IMR-90 (cell line): ENCODE data around the gene CASK. TPM values are rescaled to one million over a fixed set of nuclear protein-coding genes. Genes with fewer than 3 reads are reported as not detected.

ENCODE experiments used
- ATAC-seq: fragments of 200-7000 bp; cut with Tn5 transposase; 2 replicates; pipeline ENCODE4 v1.9.1; 2020; ENCODE audit warnings: low read depth, mild to moderate bottlenecking, moderate library complexity
- BruUV-seq: library from RNA; stranded (reverse); fragments of 400-500 nt; replicated peaks from 2 replicates; lab custom pipeline; 2021; lab: Mats Ljungman, UMichigan
- CTCF ChIA-PET: fragments of 300-600 bp; formaldehyde crosslinking; extraction: SDS; loops from one replicate; lab custom pipeline; 2021; ENCODE audit warnings: antibody characterized with exemption; lab: Yijun Ruan, JAX
- POLR2A ChIA-PET: fragments of 300-600 bp; sonication (Branson Sonifier 250); formaldehyde crosslinking; loops from one replicate; lab custom pipeline; 2022; ENCODE audit warnings: antibody characterized with exemption; ENCODE audit not compliant: unreplicated experiment; lab: Charles Lee
- DNase-seq: peaks from one replicate; pipeline ENCODE4 v3.0.0; 2013
- H2AFZ ChIP-seq: replicated peaks from 2 replicates; pipeline ENCODE3; 2013; ENCODE audit warnings: low read length, mild to moderate bottlenecking; ENCODE audit not compliant: poor library complexity
- H2AK5ac ChIP-seq: 2 replicates; pipeline ENCODE4 v1.6.1; 2013; ENCODE audit warnings: low read depth, low read length, inconsistent platforms
- H2AK9ac ChIP-seq: replicated peaks from 2 replicates; pipeline ENCODE3; 2013; ENCODE audit warnings: mild to moderate bottlenecking, low read depth, low read length, moderate library complexity; ENCODE audit not compliant: poor library complexity
- H2BK120ac ChIP-seq: 2 replicates; pipeline ENCODE4 v1.6.1; 2013; ENCODE audit warnings: low read depth, low read length, inconsistent platforms
- H2BK15ac ChIP-seq: 3 replicates; pipeline ENCODE4 v1.6.1; 2013; ENCODE audit warnings: low read depth, low read length, inconsistent platforms
- H2BK20ac ChIP-seq: 2 replicates; pipeline ENCODE4 v1.6.1; 2013; ENCODE audit warnings: low read depth, mild to moderate bottlenecking, inconsistent platforms, low read length, moderate library complexity
- H2BK5ac ChIP-seq: 2 replicates; pipeline ENCODE4 v1.6.1; 2013; ENCODE audit warnings: mild to moderate bottlenecking, low read depth, low read length, inconsistent platforms; ENCODE audit not compliant: poor library complexity, severe bottlenecking
- H3K14ac ChIP-seq: replicated peaks from 2 replicates; pipeline ENCODE4 v1.6.1; 2013; ENCODE audit warnings: low read depth, low read length, inconsistent platforms
- H3K18ac ChIP-seq: 2 replicates; pipeline ENCODE4 v1.6.1; 2013; ENCODE audit warnings: low read depth, low read length, control low read depth
- H3K23ac ChIP-seq: 2 replicates; pipeline ENCODE4 v1.6.1; 2013; ENCODE audit warnings: low read depth, low read length, inconsistent platforms
- H3K27ac ChIP-seq: 2 replicates; pipeline ENCODE4 v1.5.1; 2013; ENCODE audit warnings: mild to moderate bottlenecking, control low read depth, low read length; ENCODE audit not compliant: insufficient read depth
- H3K27me3 ChIP-seq: 2 replicates; pipeline ENCODE4 v1.6.1; 2013; ENCODE audit warnings: low read length; ENCODE audit not compliant: control insufficient read depth, insufficient read depth
- H3K36me3 ChIP-seq: 2 replicates; pipeline ENCODE4 v1.6.1; 2013; ENCODE audit warnings: low read length, mixed read lengths; ENCODE audit not compliant: control insufficient read depth, insufficient read depth
- H3K4ac ChIP-seq: 2 replicates; pipeline ENCODE4 v1.6.1; 2013; ENCODE audit warnings: low read depth, low read length, inconsistent platforms
- H3K4me1 ChIP-seq: 2 replicates; pipeline ENCODE4 v1.6.1; 2013; ENCODE audit warnings: low read length, mixed read lengths; ENCODE audit not compliant: control insufficient read depth, insufficient read depth
- H3K4me2 ChIP-seq: 2 replicates; pipeline ENCODE4 v1.6.1; 2013; ENCODE audit warnings: low read depth, mild to moderate bottlenecking, control low read depth, low read length, moderate library complexity
- H3K4me3 ChIP-seq: 2 replicates; pipeline ENCODE4 v1.5.1; 2013; ENCODE audit warnings: low read depth, mild to moderate bottlenecking, control low read depth, low read length, moderate library complexity; ENCODE audit not compliant: insufficient read depth
- H3K56ac ChIP-seq: 2 replicates; pipeline ENCODE4 v1.6.1; 2013; ENCODE audit warnings: low read length, inconsistent platforms; ENCODE audit not compliant: insufficient read depth; ENCODE audit errors: extremely low read depth
- H3K79me1 ChIP-seq, 2 experiments: 2 replicates each; pipeline ENCODE4 v1.6.1; 2013; ENCODE audit warnings: low read length in 2 of 2, inconsistent platforms in 1 of 2, low read depth in 1 of 2
- H3K9ac ChIP-seq: 2 replicates; pipeline ENCODE4 v1.6.1; 2013; ENCODE audit warnings: low read depth, low read length, control low read depth
- H3K9me1 ChIP-seq: 2 replicates; pipeline ENCODE4 v1.6.1; 2013; ENCODE audit warnings: low read length, inconsistent platforms; ENCODE audit not compliant: insufficient read depth
- H3K9me3 ChIP-seq: 2 replicates; pipeline ENCODE4 v1.6.1; 2013; ENCODE audit warnings: low read length; ENCODE audit not compliant: control insufficient read depth, insufficient read depth
- H4K20me1 ChIP-seq: 2 replicates; pipeline ENCODE4 v1.6.1; 2013; ENCODE audit warnings: low read length, inconsistent platforms; ENCODE audit not compliant: insufficient read depth
- H4K5ac ChIP-seq: 2 replicates; pipeline ENCODE4 v1.6.1; 2013; ENCODE audit warnings: mild to moderate bottlenecking, low read depth, low read length, control low read depth
- H4K8ac ChIP-seq, 2 experiments: 2 replicates each; pipeline ENCODE4 v1.6.1; 2013; ENCODE audit warnings: low read depth in 2 of 2, low read length in 2 of 2, control low read depth in 1 of 2, inconsistent platforms in 1 of 2
- H4K91ac ChIP-seq: 2 replicates; pipeline ENCODE4 v1.6.1; 2013; ENCODE audit warnings: low read depth, low read length, inconsistent platforms; ENCODE audit not compliant: insufficient read depth
- BHLHE40 ChIP-seq: fragments of 150-350 bp; IDR thresholded peaks from 2 replicates; pipeline ENCODE4 v1.6.1; 2016; ENCODE audit warnings: mild to moderate bottlenecking, low read depth, low read length
- CEBPB ChIP-seq: IDR thresholded peaks from 2 replicates; pipeline ENCODE4 v1.6.1; 2012; ENCODE audit warnings: low read depth, low read length, improper control_type of control experiment
- CHD1 ChIP-seq: IDR thresholded peaks from 2 replicates; pipeline ENCODE4 v1.6.1; 2012; ENCODE audit warnings: low read depth, low read length, improper control_type of control experiment
- FOS ChIP-seq: fragments of 150-350 bp; IDR thresholded peaks from 2 replicates; pipeline ENCODE4 v1.6.1; 2016; ENCODE audit warnings: low read depth, low read length
- MAZ ChIP-seq: IDR thresholded peaks from 2 replicates; pipeline ENCODE4 v1.6.1; 2012; ENCODE audit warnings: low read depth, mild to moderate bottlenecking, low read length, improper control_type of control experiment, moderate library complexity, borderline replicate concordance
- MXI1 ChIP-seq: IDR thresholded peaks from 2 replicates; pipeline ENCODE4 v1.6.1; 2012; ENCODE audit warnings: low read depth, mild to moderate bottlenecking, low read length, moderate library complexity, borderline replicate concordance
- NFE2L2 ChIP-seq: fragments of 150-350 bp; IDR thresholded peaks from 2 replicates; pipeline ENCODE4 v1.6.1; 2016; ENCODE audit warnings: low read depth, mild to moderate bottlenecking, low read length
- POLR2A ChIP-seq: IDR thresholded peaks from 2 replicates; pipeline ENCODE4 v1.6.1; 2012; ENCODE audit warnings: mild to moderate bottlenecking, low read depth, low read length
- RAD21 ChIP-seq: IDR thresholded peaks from 2 replicates; pipeline ENCODE4 v1.6.1; 2012; ENCODE audit warnings: low read length, improper control_type of control experiment
- RCOR1 ChIP-seq: IDR thresholded peaks from 2 replicates; pipeline ENCODE4 v1.6.1; 2012; ENCODE audit warnings: mild to moderate bottlenecking, low read length, improper control_type of control experiment; ENCODE audit not compliant: insufficient replicate concordance
- RFX5 ChIP-seq: IDR thresholded peaks from 2 replicates; pipeline ENCODE4 v1.8.0; 2012; ENCODE audit warnings: low read depth, mild to moderate bottlenecking, low read length, moderate library complexity
- SMC3 ChIP-seq: fragments of 150-350 bp; IDR thresholded peaks from 2 replicates; pipeline ENCODE4 v1.6.1; 2016; ENCODE audit warnings: low read depth, mild to moderate bottlenecking, antibody characterized with exemption, low read length, moderate library complexity
- WGBS, 2 experiments: methylation state at CpG; one replicate each; pipeline versions ENCODE4 v1.1.5 to v1.1.7; 2013; ENCODE audit warnings: missing lambda C conversion rate in 2 of 2; ENCODE audit not compliant: insufficient read length in 1 of 2; ENCODE audit errors: extremely low coverage in 2 of 2; 5-methylcytosine and 5-hydroxymethylcytosine counted together
- dilution Hi-C: fragments of 300-500 bp; cut with HindIII; formaldehyde crosslinking; loops from one replicate; pipeline ENCODE4 v1.14.3; 2018; ENCODE audit warnings: low sequenced_read_pairs; ENCODE audit not compliant: unreplicated experiment
- in situ Hi-C: fragments of 300-500 bp; cut with MboI; formaldehyde crosslinking; loops from 3 replicates; pipeline ENCODE4 v1.14.3; 2019; ENCODE audit warnings: low sequenced_read_pairs, inconsistent platforms, mixed read lengths
- intact Hi-C: fragments of 100-400 bp; cut with micrococcal nuclease; formaldehyde crosslinking; loops from 2 replicates; pipeline ENCODE4 v1.10.0; 2022
- polyA plus RNA-seq, 3 experiments: library from polyadenylated mRNA; depleted of rRNA; stranded (reverse); fragments of >200 nt; gene quantifications; 2 replicates each; pipeline ENCODE4 v1.2.3, GENCODE V29; 2012; ENCODE audit warnings: low replicate concordance in 1 of 3
- total RNA-seq: library from RNA; depleted of rRNA; stranded (reverse); fragments of >200 nt; gene quantifications from 2 replicates; pipeline ENCODE4 v1.2.3, GENCODE V29; 2012
- TF ChIP-seq, protein P1 (sequence below): fragments of 150-350 bp; IDR thresholded peaks from 2 replicates; pipeline ENCODE4 v1.6.1; 2017; ENCODE audit warnings: mild to moderate bottlenecking, antibody characterized with exemption, low read length, low read depth
- TF ChIP-seq, protein P2 (sequence below): fragments of 150-350 bp; IDR thresholded peaks from 2 replicates; pipeline ENCODE4 v1.6.1; 2016; ENCODE audit warnings: low read depth, mild to moderate bottlenecking, low read length, moderate library complexity, borderline replicate concordance
- TF ChIP-seq, protein P3 (sequence below): conservative IDR thresholded peaks from 2 replicates; pipeline ENCODE4 v1.5.1; 2012; ENCODE audit warnings: mild to moderate bottlenecking, low read depth, low read length, improper control_type of control experiment

CASK gene
- total and polyA plus RNA-seq, 2 of the 4 experiments (the other 2 are of a cell fraction), result 9.4 to 17.7 TPM

DNA sequence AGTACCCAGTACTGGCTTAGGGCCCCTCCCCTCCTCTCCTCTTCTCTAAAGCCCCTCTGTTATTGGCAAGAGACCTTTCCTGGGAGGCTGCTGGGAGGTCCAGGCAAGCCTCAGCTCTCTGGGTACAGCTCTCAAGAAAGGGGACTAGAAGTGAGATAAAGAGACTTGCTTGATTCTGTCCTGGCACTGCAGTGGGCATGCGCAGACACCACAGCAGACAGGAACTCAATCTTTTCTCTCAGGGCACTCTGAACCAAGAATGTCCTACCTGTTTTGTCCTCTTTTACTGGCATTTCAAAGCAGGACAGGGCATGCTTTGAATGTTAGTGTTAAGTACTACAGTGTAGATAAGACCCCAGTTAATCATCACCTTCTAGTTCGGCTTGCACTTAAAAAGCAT, 401.3 kb downstream of the CASK start:
- dilution Hi-C loops, result no loop called here
- Histone ChIP-seq H3K23ac (no peak overlapping the region), H2AK5ac (no peak overlapping the region), H3K27me3 (peaks cover 12% of the 10 kb centered on the region), H4K5ac (no peak overlapping the region), H2BK20ac (no peak overlapping the region), H4K91ac (no peak overlapping the region), H3K4me2 (no peak overlapping the region), H4K20me1 (no peaks in the 10 kb centered on the region; the same call in 1 of the 2 replicates), H3K18ac (no peak overlapping the region), H4K8ac (no peak overlapping the region), H3K4me3 (no peak overlapping the region), H2BK15ac (no peak overlapping the region), H3K27ac (no peak overlapping the region), H2AK9ac (no peak overlapping the region), H3K4me1 (peaks cover 2% of the 10 kb centered on the region), H3K14ac (no peak overlapping the region), H3K9me1 (peaks cover 5% of the 10 kb centered on the region), H3K9me3 (no peaks in the 10 kb centered on the region), H2AFZ (no peak overlapping the region), H3K56ac (no peak overlapping the region), H3K36me3 (peaks cover 5% of the 10 kb centered on the region), H3K9ac (no peak overlapping the region), H2BK120ac (no peak overlapping the region), H3K4ac (no peak overlapping the region), H2BK5ac (no peak overlapping the region), H3K79me1 (no peaks in the 10 kb centered on the region; a peak in 1 of 4 replicates)
- no peak for TF ChIP-seq CHD1
- no peak for TF ChIP-seq RCOR1
- no peak for TF ChIP-seq MXI1
- no peak for TF ChIP-seq RAD21
- no peak for TF ChIP-seq FOS
- TF ChIP-seq RFX5, result no peak
- TF ChIP-seq BHLHE40, result no peak
- no peak for TF ChIP-seq NFE2L2
- TF ChIP-seq SMC3, result no peak
- no peak for TF ChIP-seq MAZ
- TF ChIP-seq, protein P1, sequence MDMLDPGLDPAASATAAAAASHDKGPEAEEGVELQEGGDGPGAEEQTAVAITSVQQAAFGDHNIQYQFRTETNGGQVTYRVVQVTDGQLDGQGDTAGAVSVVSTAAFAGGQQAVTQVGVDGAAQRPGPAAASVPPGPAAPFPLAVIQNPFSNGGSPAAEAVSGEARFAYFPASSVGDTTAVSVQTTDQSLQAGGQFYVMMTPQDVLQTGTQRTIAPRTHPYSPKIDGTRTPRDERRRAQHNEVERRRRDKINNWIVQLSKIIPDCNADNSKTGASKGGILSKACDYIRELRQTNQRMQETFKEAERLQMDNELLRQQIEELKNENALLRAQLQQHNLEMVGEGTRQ, result no peak
- TF ChIP-seq, protein P2, sequence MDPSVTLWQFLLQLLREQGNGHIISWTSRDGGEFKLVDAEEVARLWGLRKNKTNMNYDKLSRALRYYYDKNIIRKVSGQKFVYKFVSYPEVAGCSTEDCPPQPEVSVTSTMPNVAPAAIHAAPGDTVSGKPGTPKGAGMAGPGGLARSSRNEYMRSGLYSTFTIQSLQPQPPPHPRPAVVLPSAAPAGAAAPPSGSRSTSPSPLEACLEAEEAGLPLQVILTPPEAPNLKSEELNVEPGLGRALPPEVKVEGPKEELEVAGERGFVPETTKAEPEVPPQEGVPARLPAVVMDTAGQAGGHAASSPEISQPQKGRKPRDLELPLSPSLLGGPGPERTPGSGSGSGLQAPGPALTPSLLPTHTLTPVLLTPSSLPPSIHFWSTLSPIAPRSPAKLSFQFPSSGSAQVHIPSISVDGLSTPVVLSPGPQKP, result no peak
- TF ChIP-seq, protein P3, sequence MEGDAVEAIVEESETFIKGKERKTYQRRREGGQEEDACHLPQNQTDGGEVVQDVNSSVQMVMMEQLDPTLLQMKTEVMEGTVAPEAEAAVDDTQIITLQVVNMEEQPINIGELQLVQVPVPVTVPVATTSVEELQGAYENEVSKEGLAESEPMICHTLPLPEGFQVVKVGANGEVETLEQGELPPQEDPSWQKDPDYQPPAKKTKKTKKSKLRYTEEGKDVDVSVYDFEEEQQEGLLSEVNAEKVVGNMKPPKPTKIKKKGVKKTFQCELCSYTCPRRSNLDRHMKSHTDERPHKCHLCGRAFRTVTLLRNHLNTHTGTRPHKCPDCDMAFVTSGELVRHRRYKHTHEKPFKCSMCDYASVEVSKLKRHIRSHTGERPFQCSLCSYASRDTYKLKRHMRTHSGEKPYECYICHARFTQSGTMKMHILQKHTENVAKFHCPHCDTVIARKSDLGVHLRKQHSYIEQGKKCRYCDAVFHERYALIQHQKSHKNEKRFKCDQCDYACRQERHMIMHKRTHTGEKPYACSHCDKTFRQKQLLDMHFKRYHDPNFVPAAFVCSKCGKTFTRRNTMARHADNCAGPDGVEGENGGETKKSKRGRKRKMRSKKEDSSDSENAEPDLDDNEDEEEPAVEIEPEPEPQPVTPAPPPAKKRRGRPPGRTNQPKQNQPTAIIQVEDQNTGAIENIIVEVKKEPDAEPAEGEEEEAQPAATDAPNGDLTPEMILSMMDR, result no peak
- TF ChIP-seq POLR2A, result no peak
- no peak for TF ChIP-seq CEBPB
- BruUV-seq, result no TSS peak
- WGBS, 2 experiments, result no CpG with 5 or more reads among the region's 2 CpGs
- intact Hi-C loops, result no loop called here
- ChIA-PET CTCF (no interaction called here), POLR2A (no interaction called here)
- ATAC-seq, result no peak
- in situ Hi-C loops, result no loop called here
- no peak for DNase-seq
